ENCODE data around the gene CPE.
"Not testable (repeated sequence)": the region's sequence is repeated elsewhere in the genome, so short reads cannot be mapped to it uniquely, and the experiment has no call there.

Gene CPE

GRCh38 chr4:165410214-165410613, 31.4 kb downstream of the CPE start:
- no peak for DNase-seq

GRCh38 chr4:165415910-165416309, 37.1 kb downstream of the CPE start:
- DNase-seq: no peak

- no peak for DNase-seq
Observed at GRCh38 chr4:165418073-165418472, 39.3 kb downstream of the CPE start.

- DNase-seq: no peak
Observed at GRCh38 chr4:165425629-165426028, 46.8 kb downstream of the CPE start.

- DNase-seq: no peak
Observed at GRCh38 chr4:165426331-165426730, 47.5 kb downstream of the CPE start.

- no peak for DNase-seq
Observed at GRCh38 chr4:165426823-165427222, 48.0 kb downstream of the CPE start.

- no peak for DNase-seq
Observed at GRCh38 chr4:165428957-165429356, 50.1 kb downstream of the CPE start.

- no peak for DNase-seq
Observed at GRCh38 chr4:165433529-165433928, 54.7 kb downstream of the CPE start.

GRCh38 chr4:165437691-165438090, 58.9 kb downstream of the CPE start:
- no peak for DNase-seq

GRCh38 chr4:165439344-165439743, 60.5 kb downstream of the CPE start:
- no peak for DNase-seq

- DNase-seq: no peak
Observed at GRCh38 chr4:165439981-165440380, 61.2 kb downstream of the CPE start.

GRCh38 chr4:165440415-165441158, 61.8 kb downstream of the CPE start:
- DNase-seq: no peak

- no peak for DNase-seq
Observed at GRCh38 chr4:165443276-165443675, 64.5 kb downstream of the CPE start.

- DNase-seq: no peak
Observed at GRCh38 chr4:165448700-165449099, 69.9 kb downstream of the CPE start.

- DNase-seq: no peak
Observed at GRCh38 chr4:165449333-165449732, 70.5 kb downstream of the CPE start.

- DNase-seq: no peak
Observed at GRCh38 chr4:165450871-165451270, 72.1 kb downstream of the CPE start.

- DNase-seq: not testable (repeated sequence)
Observed at GRCh38 chr4:165453140-165453539, 74.3 kb downstream of the CPE start.

GRCh38 chr4:165454426-165454825, 75.6 kb downstream of the CPE start:
- no peak for DNase-seq

- no peak for DNase-seq
Observed at GRCh38 chr4:165457793-165458192, 79.0 kb downstream of the CPE start.

GRCh38 chr4:165458471-165458870, 79.7 kb downstream of the CPE start:
- DNase-seq: no peak

- DNase-seq: no peak
Observed at GRCh38 chr4:165461159-165461821, 82.5 kb downstream of the CPE start.

GRCh38 chr4:165462009-165462408, 83.2 kb downstream of the CPE start:
- no peak for DNase-seq

GRCh38 chr4:165464376-165464775, 85.6 kb downstream of the CPE start:
- DNase-seq: no peak

- DNase-seq: no peak
Observed at GRCh38 chr4:165464813-165465381, 86.1 kb downstream of the CPE start.
